ENCODE results near the gene CSNK1E.

CSNK1E gene

GRCh38 chr22:38272373-38273134, 44.7 kb downstream of the CSNK1E start, which contains the start of gene TMEM184B:
Gene TMEM184B, minus strand, starts transcription at chr22:38273010. Its CDS starts 25,049 bp downstream, at chr22:38247961.
- DNase-seq, result peak; percentile 83 to 84

- peak in 1 of 2 donors; percentile 25 for DNase-seq
These were observed 45.3 kb downstream of the CSNK1E start for GRCh38 chr22:38271927-38272372.

- DNase-seq, result no peak
These were observed 46.1 kb downstream of the CSNK1E start for GRCh38 chr22:38271101-38271500.

- no peak for DNase-seq
These were observed 46.9 kb downstream of the CSNK1E start for GRCh38 chr22:38270091-38270992.

GRCh38 chr22:38269466-38269865, 47.8 kb downstream of the CSNK1E start:
- no peak for DNase-seq

- DNase-seq, result peak; percentile 72 to 81
These were observed 50.1 kb downstream of the CSNK1E start for GRCh38 chr22:38267086-38267485.

- DNase-seq, result no peak
These were observed 51.1 kb downstream of the CSNK1E start for GRCh38 chr22:38266120-38266519.

GRCh38 chr22:38264322-38264843, 52.9 kb downstream of the CSNK1E start:
- no peak for DNase-seq

- peak; percentile 38 to 50 for DNase-seq
These were observed 55.0 kb downstream of the CSNK1E start for GRCh38 chr22:38262051-38262795.

- DNase-seq, result no peak
These were observed 56.2 kb downstream of the CSNK1E start for GRCh38 chr22:38260761-38261681.

- DNase-seq, result no peak
These were observed 57.9 kb downstream of the CSNK1E start for GRCh38 chr22:38259370-38259769.

- DNase-seq, result no peak
These were observed 58.3 kb downstream of the CSNK1E start for GRCh38 chr22:38258895-38259294.

- DNase-seq, result no peak
These were observed 59.5 kb downstream of the CSNK1E start for GRCh38 chr22:38257650-38258250.

GRCh38 chr22:38257181-38257580, 60.1 kb downstream of the CSNK1E start:
- no peak for DNase-seq

GRCh38 chr22:38255697-38256096, 61.5 kb downstream of the CSNK1E start:
- no peak for DNase-seq

- no peak for DNase-seq
These were observed 65.9 kb downstream of the CSNK1E start for GRCh38 chr22:38251341-38251692.

GRCh38 chr22:38250643-38251340, 66.4 kb downstream of the CSNK1E start:
- no peak for DNase-seq

GRCh38 chr22:38249803-38250642, 67.2 kb downstream of the CSNK1E start:
- no peak for DNase-seq

GRCh38 chr22:38249301-38249700, 67.9 kb downstream of the CSNK1E start:
- DNase-seq, result no peak

GRCh38 chr22:38248280-38248679, 69.0 kb downstream of the CSNK1E start:
- no peak for DNase-seq
